Measurements from ENCODE around the gene TECR. TPM values are rescaled to one million over a fixed set of nuclear protein-coding genes. Genes with fewer than 3 reads are reported as not detected.
"Not testable (repeated sequence)": the region's sequence is repeated elsewhere in the genome, so short reads cannot be mapped to it uniquely, and the experiment has no call there.

TECR gene
- total RNA-seq, 1 experiment from 2014 or later, result 232 TPM

GRCh38 chr19:14611051-14611450 lies 81.7 kb downstream of the TECR start (continued):
- TF ChIP-seq ZBTB33 (IDR thresholded peaks at IDR 0.05; ENCODE audit: extremely low read depth, insufficient replicate concordance, low read length) (no peak), EGR1 (IDR thresholded peaks at IDR 0.05; ENCODE audit: low read depth) (no peak), TCF7L2 (IDR thresholded peaks at IDR 0.05; ENCODE audit: borderline replicate concordance, extremely low read depth, insufficient read depth, insufficient read length) (no peak), CEBPB (IDR thresholded peaks at IDR 0.05; ENCODE audit: low read depth) (no peak), ZNF274 (IDR thresholded peaks at IDR 0.05; ENCODE audit: low read depth, low read length) (no peak), FOSL1 (IDR thresholded peaks at IDR 0.05; ENCODE audit: low read depth) (no peak)

GRCh38 chr19:14612242-14612641 lies 82.8 kb downstream of the TECR start:
- H3K9me3 ChIP-seq (ENCODE audit: control insufficient read depth in 1 of 2, insufficient read depth in 1 of 2, low read depth in 1 of 2, low read length in 2 of 2); H4K20me1 ChIP-seq (ENCODE audit: insufficient read depth); H3K4me1 ChIP-seq (ENCODE audit: control insufficient read depth in 1 of 2, insufficient read depth in 2 of 2, low read length in 2 of 2); DNase-seq (ENCODE audit: low read depth, low spot score); H3K4me3 ChIP-seq (replicated peaks in 1 of 2; ENCODE audit: low read depth in 1 of 2, low read length in 2 of 2); H3K79me2 ChIP-seq (ENCODE audit: insufficient read depth, low read length); H3K27ac ChIP-seq (ENCODE audit: low read depth, low read length); BruUV-seq (replicated peaks); H2AFZ ChIP-seq (ENCODE audit: low read depth, low read length, poor library complexity, severe bottlenecking); CTCF ChIA-PET; H3K9me2 ChIP-seq (ENCODE audit: insufficient read depth); H3K36me3 ChIP-seq (ENCODE audit: control insufficient read depth in 1 of 2, insufficient read depth in 2 of 2, low read length in 2 of 2); RAD21 ChIA-PET (ENCODE audit: low non-redundant PET in 1 of 2, low total read pairs in 2 of 2, uncharacterized antibody in 2 of 2, unreplicated experiment in 2 of 2); POLR2A ChIA-PET; H3K4me2 ChIP-seq (ENCODE audit: low read length); H3K27me3 ChIP-seq (ENCODE audit: insufficient read depth, low read length); H3K9ac ChIP-seq (ENCODE audit: low read length); intact Hi-C loops (cut with micrococcal nuclease); ATAC-seq: not testable (repeated sequence)

GRCh38 chr19:14612657-14613056 lies 83.3 kb downstream of the TECR start:
- no peaks in the 10 kb centered on the region for H3K36me3 ChIP-seq (ENCODE audit: control insufficient read depth in 1 of 2, insufficient read depth in 2 of 2, low read length in 2 of 2)
- H3K79me2 ChIP-seq (ENCODE audit: insufficient read depth, low read length), result no peaks in the 10 kb centered on the region
- H2AFZ ChIP-seq (ENCODE audit: low read depth, low read length, poor library complexity, severe bottlenecking), result no peak overlapping the region
- RAD21 ChIA-PET (ENCODE audit: low non-redundant PET in 1 of 2, low total read pairs in 2 of 2, uncharacterized antibody in 2 of 2, unreplicated experiment in 2 of 2), result no interaction called here
- no peak for ATAC-seq
- H3K9me3 ChIP-seq (ENCODE audit: control insufficient read depth in 1 of 2, insufficient read depth in 1 of 2, low read depth in 1 of 2, low read length in 2 of 2), result no peaks in the 10 kb centered on the region
- intact Hi-C loops (cut with micrococcal nuclease), result no loop called here
- BruUV-seq (replicated peaks), result no TSS peak
- no peaks in the 10 kb centered on the region for H3K4me1 ChIP-seq (ENCODE audit: control insufficient read depth in 1 of 2, insufficient read depth in 2 of 2, low read length in 2 of 2)
- POLR2A ChIA-PET, result no interaction called here
- no peak for DNase-seq (ENCODE audit: low read depth, low spot score)
- H3K9me2 ChIP-seq (ENCODE audit: insufficient read depth), result no peaks in the 10 kb centered on the region
- no peaks in the 10 kb centered on the region for H3K27me3 ChIP-seq (ENCODE audit: insufficient read depth, low read length)
- no peak overlapping the region for H3K27ac ChIP-seq (ENCODE audit: low read depth, low read length)
- H3K9ac ChIP-seq (ENCODE audit: low read length), result no peak overlapping the region
- CTCF ChIA-PET, result no interaction called here
- no peaks in the 10 kb centered on the region for H4K20me1 ChIP-seq (ENCODE audit: insufficient read depth)
- no peak overlapping the region for H3K4me3 ChIP-seq (replicated peaks in 1 of 2; ENCODE audit: low read depth in 1 of 2, low read length in 2 of 2)
- no peak overlapping the region for H3K4me2 ChIP-seq (ENCODE audit: low read length)
- TF ChIP-seq POLR2A (IDR thresholded peaks at IDR 0.05; ENCODE audit: borderline replicate concordance, extremely low read depth, insufficient read depth, insufficient read length) (no peak), SP1 (IDR thresholded peaks at IDR 0.05; ENCODE audit: low read depth) (no peak), EZH2 (IDR thresholded peaks at IDR 0.05) (no peak), CEBPB (IDR thresholded peaks at IDR 0.05; ENCODE audit: low read depth) (no peak), REST (IDR thresholded peaks at IDR 0.05; ENCODE audit: low read depth) (no peak), POLR2AphosphoS5 (IDR thresholded peaks at IDR 0.05; ENCODE audit: low read depth, low read length) (no peak), JUND (IDR thresholded peaks at IDR 0.05) (no peak), FOSL1 (IDR thresholded peaks at IDR 0.05; ENCODE audit: low read depth) (no peak), SIN3A (IDR thresholded peaks at IDR 0.05; ENCODE audit: low read depth) (no peak), EZH2phosphoT487 (IDR thresholded peaks at IDR 0.05; ENCODE audit: borderline replicate concordance) (no peak), ELF1 (IDR thresholded peaks at IDR 0.05; ENCODE audit: borderline replicate concordance, low read depth) (no peak), EGR1 (IDR thresholded peaks at IDR 0.05; ENCODE audit: low read depth) (no peak), RAD21 (IDR thresholded peaks at IDR 0.05; ENCODE audit: low read depth) (no peak)
